Measurements from ENCODE around the gene LAMA5. TPM values are rescaled to one million over a fixed set of nuclear protein-coding genes. Genes with fewer than 3 reads are reported as not detected.

Gene LAMA5
- total and polyA plus RNA-seq, 8 donors, result 41.4 to 278 (median 79.6) TPM

DNA sequence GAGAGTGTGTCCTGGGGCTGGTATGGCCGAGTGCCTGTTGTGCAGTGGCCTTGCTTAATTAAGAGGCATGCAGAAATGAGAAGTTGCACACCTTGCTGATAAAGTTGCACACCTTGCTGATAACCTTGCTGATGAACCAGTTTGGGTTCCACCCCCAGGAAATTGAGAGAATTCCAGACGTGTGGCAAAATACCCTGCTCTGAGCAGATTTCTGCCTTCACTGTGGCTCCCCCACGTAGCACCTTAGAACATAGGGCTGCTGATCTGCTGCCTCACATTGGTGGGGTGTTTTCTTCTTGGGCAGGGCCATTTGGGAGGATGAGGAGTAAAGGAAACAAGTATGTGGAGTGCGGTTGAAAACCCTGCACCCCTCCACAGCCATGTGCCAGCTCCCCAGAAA is 86.8 kb downstream of the LAMA5 start:
- peaks cover 0 to 11% (median 5%) of the 10 kb centered on the region in 4 donors for H3K4me1 ChIP-seq
- no peaks in the 10 kb centered on the region for H3K27me3 ChIP-seq
- no peaks in the 10 kb centered on the region for H3K9me3 ChIP-seq
- DNase-seq, result no peak
- intact Hi-C loops (cut with DNase I; ENCODE audit: low total_unique reads), result no loop called here
- no peak overlapping the region for H3K4me3 ChIP-seq
- H3K27ac ChIP-seq, result no peak overlapping the region
- TF ChIP-seq POLR2AphosphoS5 (IDR thresholded peaks at IDR 0.05) (no peak), EP300 (IDR thresholded peaks at IDR 0.05) (no peak), POLR2A (IDR thresholded peaks at IDR 0.05) (no peak)
- TF ChIP-seq, protein P1, sequence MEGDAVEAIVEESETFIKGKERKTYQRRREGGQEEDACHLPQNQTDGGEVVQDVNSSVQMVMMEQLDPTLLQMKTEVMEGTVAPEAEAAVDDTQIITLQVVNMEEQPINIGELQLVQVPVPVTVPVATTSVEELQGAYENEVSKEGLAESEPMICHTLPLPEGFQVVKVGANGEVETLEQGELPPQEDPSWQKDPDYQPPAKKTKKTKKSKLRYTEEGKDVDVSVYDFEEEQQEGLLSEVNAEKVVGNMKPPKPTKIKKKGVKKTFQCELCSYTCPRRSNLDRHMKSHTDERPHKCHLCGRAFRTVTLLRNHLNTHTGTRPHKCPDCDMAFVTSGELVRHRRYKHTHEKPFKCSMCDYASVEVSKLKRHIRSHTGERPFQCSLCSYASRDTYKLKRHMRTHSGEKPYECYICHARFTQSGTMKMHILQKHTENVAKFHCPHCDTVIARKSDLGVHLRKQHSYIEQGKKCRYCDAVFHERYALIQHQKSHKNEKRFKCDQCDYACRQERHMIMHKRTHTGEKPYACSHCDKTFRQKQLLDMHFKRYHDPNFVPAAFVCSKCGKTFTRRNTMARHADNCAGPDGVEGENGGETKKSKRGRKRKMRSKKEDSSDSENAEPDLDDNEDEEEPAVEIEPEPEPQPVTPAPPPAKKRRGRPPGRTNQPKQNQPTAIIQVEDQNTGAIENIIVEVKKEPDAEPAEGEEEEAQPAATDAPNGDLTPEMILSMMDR (IDR thresholded peaks at IDR 0.05), result no peak
- WGBS, 5 donors, result 44 to 69% (median 63%) methylated on average over 4 of the region's 4 CpGs
- peaks cover 71 to 96% (median 94%) of the 10 kb centered on the region in 4 donors for H3K36me3 ChIP-seq

DNA sequence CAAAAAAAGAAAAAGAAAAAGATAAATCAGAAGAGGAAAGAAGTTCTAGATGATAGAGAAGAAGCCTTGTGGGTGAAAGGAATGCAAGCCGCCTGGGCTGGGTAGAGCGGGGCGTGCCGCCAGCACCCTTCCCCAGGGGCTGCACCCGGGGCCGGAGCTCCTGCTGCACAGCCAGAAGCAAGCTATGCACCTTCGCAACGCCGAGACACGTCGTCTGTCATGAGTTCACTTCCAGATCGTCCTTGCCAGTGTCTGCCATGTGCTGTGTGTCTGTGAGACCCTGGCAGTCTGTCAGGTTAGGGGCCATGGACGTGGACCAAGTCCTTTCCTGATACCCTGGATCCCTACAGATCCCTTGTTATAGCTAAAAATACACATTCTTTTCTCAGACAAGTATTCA is 89.9 kb downstream of the LAMA5 start:
- no peaks in the 10 kb centered on the region for H3K27me3 ChIP-seq
- 78 to 82% (median 81%) methylated on average over 13 of the region's 13 CpGs for WGBS, 5 donors
- TF ChIP-seq EP300 (IDR thresholded peaks at IDR 0.05) (no peak), POLR2AphosphoS5 (IDR thresholded peaks at IDR 0.05) (no peak), POLR2A (IDR thresholded peaks at IDR 0.05) (no peak)
- TF ChIP-seq, protein P1 (IDR thresholded peaks at IDR 0.05), result no peak
- H3K4me3 ChIP-seq, result no peak overlapping the region
- H3K4me1 ChIP-seq, result peaks cover 0 to 11% (median 5%) of the 10 kb centered on the region in 4 donors
- H3K36me3 ChIP-seq, result peaks cover 71 to 96% (median 94%) of the 10 kb centered on the region in 4 donors
- no peak for DNase-seq
- no peaks in the 10 kb centered on the region for H3K9me3 ChIP-seq
- H3K27ac ChIP-seq, result no peak overlapping the region
- intact Hi-C loops (cut with DNase I; ENCODE audit: low total_unique reads), result no loop called here

DNA sequence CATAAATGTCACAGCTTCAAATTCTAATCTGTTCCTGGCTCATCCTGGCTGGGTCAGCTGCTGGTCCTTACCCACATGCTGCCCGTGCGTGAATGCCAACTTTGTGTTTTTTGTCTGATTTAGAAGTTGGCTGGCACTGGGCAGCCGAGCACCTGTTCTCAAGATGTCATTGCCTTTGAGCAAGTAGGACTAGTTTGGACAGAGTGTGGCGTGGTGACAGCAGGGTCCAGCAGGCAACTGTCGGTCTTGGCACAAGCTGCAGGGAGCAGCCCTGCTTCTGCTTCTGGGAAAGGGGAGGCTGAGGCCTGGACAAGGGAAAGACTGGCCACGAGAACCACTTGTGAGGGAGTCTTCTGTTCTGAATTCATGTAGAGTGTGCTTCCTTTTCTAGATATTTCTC is 90.7 kb downstream of the LAMA5 start:
- DNase-seq, result no peak
- TF ChIP-seq POLR2AphosphoS5 (IDR thresholded peaks at IDR 0.05) (no peak), EP300 (IDR thresholded peaks at IDR 0.05) (no peak), POLR2A (IDR thresholded peaks at IDR 0.05) (no peak)
- TF ChIP-seq, protein P1 (IDR thresholded peaks at IDR 0.05), result no peak
- H3K4me1 ChIP-seq, result peaks cover 0 to 11% (median 5%) of the 10 kb centered on the region in 4 donors
- H3K4me3 ChIP-seq, result no peak overlapping the region
- no peaks in the 10 kb centered on the region for H3K27me3 ChIP-seq
- intact Hi-C loops (cut with DNase I; ENCODE audit: low total_unique reads), result no loop called here
- WGBS, 5 donors, result 74 to 88% (median 80%) methylated on average over 6 of the region's 6 CpGs
- no peaks in the 10 kb centered on the region for H3K9me3 ChIP-seq
- H3K36me3 ChIP-seq, result peaks cover 70 to 96% (median 94%) of the 10 kb centered on the region in 4 donors
- H3K27ac ChIP-seq, result no peak overlapping the region

DNA sequence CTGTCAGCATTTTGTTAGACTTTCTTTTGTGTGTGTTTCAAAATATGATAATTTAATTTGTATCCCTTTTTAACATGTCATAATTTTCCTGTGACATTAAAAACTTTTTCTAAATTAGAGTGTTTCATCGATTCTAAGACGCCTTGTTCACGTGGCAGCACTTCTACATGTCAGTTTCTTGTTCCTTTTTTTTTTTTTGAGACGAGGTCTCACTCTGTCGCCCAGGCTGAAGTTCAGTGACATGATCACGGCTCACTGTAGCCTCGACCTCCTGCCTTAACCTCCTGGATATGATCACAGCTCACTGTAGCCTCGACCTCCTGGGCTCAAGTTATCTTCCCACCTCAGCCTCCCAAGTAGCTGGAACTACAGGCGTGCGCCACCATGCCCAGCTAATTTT is 91.9 kb downstream of the LAMA5 start:
- Histone ChIP-seq H3K36me3 (peaks cover 58 to 89% (median 87%) of the 10 kb centered on the region in 4 donors), H3K27me3 (no peaks in the 10 kb centered on the region), H3K27ac (no peak overlapping the region), H3K9me3 (no peaks in the 10 kb centered on the region), H3K4me1 (peaks cover 0 to 8% (median 2%) of the 10 kb centered on the region in 4 donors), H3K4me3 (no peak overlapping the region)
- DNase-seq, result no peak
- no peak for TF ChIP-seq EP300 (IDR thresholded peaks at IDR 0.05)
- TF ChIP-seq, protein P1 (IDR thresholded peaks at IDR 0.05), result no peak
- intact Hi-C loops (cut with DNase I; ENCODE audit: low total_unique reads), result no loop called here
- 91 to 94% (median 92%) methylated on average over 10 of the region's 10 CpGs for WGBS, 5 donors

Measured in stomach (tissue), 9 donors.